ENCODE results near the gene ACTR1A. TPM values are rescaled to one million over a fixed set of nuclear protein-coding genes. Genes with fewer than 3 reads are reported as not detected.
"Not testable (repeated sequence)": the region's sequence is repeated elsewhere in the genome, so short reads cannot be mapped to it uniquely, and the experiment has no call there.

The ACTR1A gene
- polyA plus RNA-seq, 1 experiment: 164 TPM

- no peak for TF ChIP-seq CTCF (IDR thresholded peaks at IDR 0.05; ENCODE audit: low read depth, low read length)
- ChIA-PET CTCF (interaction anchor here (1.0 kb wide), 1 partner anchor 58 kb away, joined by 3 read pairs; no protein-coding TSS in a partner anchor), POLR2A (no interaction called here)
Observed at GRCh38 chr10:102457591-102458150, 44.8 kb downstream of the ACTR1A start.

GRCh38 chr10:102455893-102456471 is 46.5 kb downstream of the ACTR1A start:
- POLR2A ChIA-PET: no interaction called here
- no peak for TF ChIP-seq CTCF (IDR thresholded peaks at IDR 0.05; ENCODE audit: low read depth, low read length)
- CTCF ChIA-PET: interaction anchor here (1.0 kb wide), 1 partner anchor 152 kb away, joined by 3 read pairs; no protein-coding TSS in a partner anchor
- Histone ChIP-seq H3K4me3 (ENCODE audit: low read depth, low read length) (no peak overlapping the region), H3K9me3 (ENCODE audit: control insufficient read depth, insufficient read depth, low read length) (no peaks in the 10 kb centered on the region; the same call in 1 of the 2 replicates), H3K27me3 (ENCODE audit: control insufficient read depth, insufficient read depth, low read length) (no peaks in the 10 kb centered on the region), H3K27ac (ENCODE audit: low read depth, low read length) (peak overlapping the region; percentile 72)
- peak; percentile 59 for DNase-seq (ENCODE audit: low read depth, low spot score)

More at GRCh38 chr10:102457591-102458150, 44.8 kb downstream of the ACTR1A start:
- H3K27me3 ChIP-seq (ENCODE audit: control insufficient read depth, insufficient read depth, low read length): peaks cover 3% of the 10 kb centered on the region
- no peak overlapping the region for H3K27ac ChIP-seq (ENCODE audit: low read depth, low read length)
- H3K4me3 ChIP-seq (ENCODE audit: low read depth, low read length): no peak overlapping the region
- no peaks in the 10 kb centered on the region for H3K9me3 ChIP-seq (ENCODE audit: control insufficient read depth, insufficient read depth, low read length)
- no peak for DNase-seq (ENCODE audit: low read depth, low spot score)

DNA sequence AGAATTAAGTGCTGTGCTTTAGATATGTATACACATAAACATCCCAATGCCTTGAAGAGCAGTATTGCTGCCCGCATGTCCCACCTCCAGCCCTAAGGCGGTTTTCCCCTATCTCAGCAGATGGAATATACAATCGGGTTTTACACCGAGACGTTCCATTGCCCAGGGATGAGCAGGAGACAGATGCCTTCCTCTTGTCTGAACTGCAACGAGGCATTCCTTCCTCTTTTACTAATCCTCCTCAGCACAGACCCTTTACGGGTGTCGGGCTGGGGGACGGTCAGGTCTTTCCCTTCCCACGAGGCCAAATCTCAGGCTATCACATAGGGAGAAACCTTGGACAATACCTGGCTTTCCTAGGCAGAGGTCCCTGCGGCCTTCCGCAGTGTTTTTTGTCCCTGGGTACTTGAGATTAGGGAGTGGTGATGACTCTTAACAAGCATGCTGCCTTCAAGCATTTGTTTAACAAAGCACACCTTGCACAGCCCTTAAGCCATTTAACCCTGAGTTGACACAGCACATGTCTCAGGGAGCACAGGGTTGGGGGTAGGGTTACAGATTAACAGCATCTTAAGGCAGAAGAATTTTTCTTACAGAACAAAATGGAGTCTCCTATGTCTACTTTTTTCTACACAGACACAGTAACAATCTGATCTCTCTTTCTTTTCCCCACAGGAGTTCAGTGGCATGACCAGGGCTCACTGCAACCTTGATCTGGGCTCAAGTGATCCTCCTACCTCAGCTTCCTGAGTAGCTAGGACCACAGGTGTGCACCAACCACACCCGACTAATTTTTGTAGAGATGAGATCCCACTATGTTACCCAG is 47.6 kb downstream of the ACTR1A start:
- POLR2A ChIA-PET; CTCF ChIA-PET; H3K9me3 ChIP-seq (ENCODE audit: control insufficient read depth, insufficient read depth, low read length); H3K27me3 ChIP-seq (ENCODE audit: control insufficient read depth, insufficient read depth, low read length); H3K27ac ChIP-seq (ENCODE audit: low read depth, low read length); H3K4me3 ChIP-seq (ENCODE audit: low read depth, low read length); DNase-seq (ENCODE audit: low read depth, low spot score): not testable (repeated sequence)

GRCh38 chr10:102453502-102453901 is 49.0 kb downstream of the ACTR1A start:
- Histone ChIP-seq H3K27me3 (ENCODE audit: control insufficient read depth, insufficient read depth, low read length) (no peaks in the 10 kb centered on the region), H3K9me3 (ENCODE audit: control insufficient read depth, insufficient read depth, low read length) (no peaks in the 10 kb centered on the region; the same call in 1 of the 2 replicates), H3K27ac (ENCODE audit: low read depth, low read length) (peak overlapping the region; percentile 4), H3K4me3 (ENCODE audit: low read depth, low read length) (no peak overlapping the region)
- CTCF ChIA-PET: interaction anchor here (0.5 to 1.2 kb wide), 10 partner anchors 9 to 1473 kb away, joined by 3 to 6 read pairs (median 3); no protein-coding TSS in a partner anchor
- DNase-seq (ENCODE audit: low read depth, low spot score): no peak
- POLR2A ChIA-PET: interaction anchor here (1.6 kb wide), 1 partner anchor 21 kb away, joined by 10 read pairs; the partner anchor contains the start of gene CUEDC2
- TF ChIP-seq CTCF (IDR thresholded peaks at IDR 0.05; ENCODE audit: low read depth, low read length): no peak

- DNase-seq (ENCODE audit: low read depth, low spot score): no peak
- CTCF ChIA-PET: interaction anchor here (0.5 to 1.2 kb wide), 8 partner anchors 26 to 1472 kb away, joined by 3 to 6 read pairs (median 3); no protein-coding TSS in a partner anchor
- no peak overlapping the region for H3K4me3 ChIP-seq (ENCODE audit: low read depth, low read length)
- H3K9me3 ChIP-seq (ENCODE audit: control insufficient read depth, insufficient read depth, low read length): no peaks in the 10 kb centered on the region; the same call in 1 of the 2 replicates
- POLR2A ChIA-PET: interaction anchor here (0.7 to 1.6 kb wide), 2 partner anchors 21 to 63 kb away, joined by 4 to 10 read pairs; partner anchors contain the start of gene CUEDC2
- TF ChIP-seq CTCF (IDR thresholded peaks at IDR 0.05; ENCODE audit: low read depth, low read length): no peak
- H3K27ac ChIP-seq (ENCODE audit: low read depth, low read length): no peak overlapping the region
- H3K27me3 ChIP-seq (ENCODE audit: control insufficient read depth, insufficient read depth, low read length): no peaks in the 10 kb centered on the region
Observed at GRCh38 chr10:102452672-102453340, 49.7 kb downstream of the ACTR1A start.

Data from AG04450 (cell line).